Transverse colon (tissue), 4 donors: ENCODE results near the gene MID2. TPM values are rescaled to one million over a fixed set of nuclear protein-coding genes. Genes with fewer than 3 reads are reported as not detected.

ENCODE experiments used
- DNase-seq: peaks from one replicate; pipeline ENCODE4 v3.0.0-alpha.2; 2019
- H3K27ac ChIP-seq, 4 donors: fragments of 200-600 bp; sonication (generic); 2 replicates each; pipeline ENCODE4 v1.5.1; 2016 to 2018; ENCODE audit warnings: inconsistent platforms in 4 of 4
- H3K27me3 ChIP-seq: fragments of 200-600 bp; sonication (generic); 2 replicates; pipeline ENCODE4 v1.5.1; 2017; ENCODE audit warnings: inconsistent platforms
- H3K36me3 ChIP-seq, 4 donors: fragments of 200-600 bp; sonication (generic); 2 replicates each; pipeline ENCODE4 v1.5.1; 2017 to 2019; ENCODE audit warnings: inconsistent platforms in 4 of 4
- H3K4me1 ChIP-seq, 4 donors: fragments of 200-600 bp; sonication (generic); 2 replicates each; pipeline ENCODE4 v1.5.1; 2017 to 2020; ENCODE audit warnings: inconsistent platforms in 4 of 4
- H3K4me3 ChIP-seq, 4 donors: fragments of 200-600 bp; sonication (generic); 1 replicate in 1 of 4; 2 replicates in 3 of 4; pipeline versions ENCODE4 v1.5.1 to v1.6.1; 2017 to 2019; ENCODE audit warnings: inconsistent platforms in 4 of 4
- H3K9me3 ChIP-seq, 2 donors: fragments of 200-600 bp; sonication (generic); 2 replicates each; pipeline ENCODE4 v1.5.1; 2017 to 2019; ENCODE audit warnings: inconsistent platforms in 2 of 2
- CTCF ChIP-seq, 5 experiments: fragments of 200-600 bp in 3 of 5; fragments of 450-650 bp in 2 of 5; sonication (generic) in 3 of 5; IDR thresholded peaks; 1 replicate in 2 of 5; 2 replicates in 3 of 5; pipeline ENCODE4 v1.5.1; 2016 to 2017; ENCODE audit warnings: antibody characterized with exemption in 5 of 5, inconsistent platforms in 3 of 5, mild to moderate bottlenecking in 2 of 5, moderate library complexity in 1 of 5
- EP300 ChIP-seq: sonication (generic); formaldehyde crosslinking; IDR thresholded peaks from one replicate; pipeline ENCODE4 v1.6.1; 2017; ENCODE audit warnings: antibody characterized with exemption, low read depth
- POLR2A ChIP-seq: fragments of 450-650 bp; IDR thresholded peaks from one replicate; pipeline ENCODE4 v1.6.1; 2016; ENCODE audit warnings: antibody characterized with exemption, mild to moderate bottlenecking, moderate library complexity
- POLR2AphosphoS5 ChIP-seq, 3 donors: sonication (generic); formaldehyde crosslinking; IDR thresholded peaks; one replicate each; pipeline ENCODE4 v1.6.1; 2016; ENCODE audit warnings: antibody characterized with exemption in 3 of 3
- WGBS, 2 donors: methylation state at CpG; one replicate each; pipeline ENCODE4 v1.1.5; 2018; ENCODE audit warnings: low coverage in 1 of 2; 5-methylcytosine and 5-hydroxymethylcytosine counted together
- in situ Hi-C, 4 donors: fragments of 200-750 bp; cut with MboI; loops; one replicate each; pipeline versions ENCODE4 v1.15.0 to v1.15.1; 2017; ENCODE audit warnings: low sequenced_read_pairs in 3 of 4, low pct_ligation_motif_present in 1 of 4, low pct_unique_long_range_greater_than_20kb in 1 of 4
- intact Hi-C: fragments of 100-400 bp; cut with DNase I; formaldehyde crosslinking; loops from one replicate; pipeline ENCODE4 v1.15.1; 2023; ENCODE audit warnings: low total_unique reads
- small RNA-seq, 4 donors: library from RNA; depleted of rRNA; stranded (forward); fragments of <200 nt; gene quantifications; one replicate each; pipeline ENCODE3, GENCODE V24; 2016
- total RNA-seq, 4 donors: library from RNA; depleted of rRNA; stranded (reverse); fragments of >200 nt; gene quantifications; one replicate each; pipeline ENCODE4 v1.1.0, GENCODE V29; 2016

Gene MID2
- total RNA-seq, 4 donors from 2014 or later, result 4.6 to 76.6 (median 12.8) TPM

GRCh38 chrX:107970073-107970472, 144.4 kb downstream of the MID2 start:
- in situ Hi-C loops, result no loop called here
- 55 to 66% methylated on average over 2 of the region's 2 CpGs for WGBS, 2 donors

GRCh38 chrX:107971636-107972035, 146.0 kb downstream of the MID2 start:
- Histone ChIP-seq H3K9me3 (no peaks in the 10 kb centered on the region), H3K27ac (no peak overlapping the region), H3K36me3 (no peaks in the 10 kb centered on the region), H3K4me1 (no peaks in the 10 kb centered on the region), H3K27me3 (no peaks in the 10 kb centered on the region), H3K4me3 (no peak overlapping the region)
- in situ Hi-C loops (no loop called here), intact Hi-C loops (no loop called here)
- 86% methylated on average over 1 to 3 of the region's 3 CpGs for WGBS, 2 donors
- TF ChIP-seq POLR2AphosphoS5 (IDR thresholded peaks at IDR 0.05) (no peak), CTCF (IDR thresholded peaks at IDR 0.05) (no peak), POLR2A (no peak)
- DNase-seq, result no peak

More at GRCh38 chrX:107970073-107970472, 144.4 kb downstream of the MID2 start:
- no peak for DNase-seq
- intact Hi-C loops, result no loop called here
- no peak overlapping the region for H3K4me3 ChIP-seq
- H3K36me3 ChIP-seq, result no peaks in the 10 kb centered on the region
- H3K27ac ChIP-seq, result no peak overlapping the region
- no peaks in the 10 kb centered on the region for H3K27me3 ChIP-seq
- TF ChIP-seq EP300 (no peak), CTCF (IDR thresholded peaks at IDR 0.05) (no peak), POLR2AphosphoS5 (IDR thresholded peaks at IDR 0.05) (no peak), POLR2A (no peak)
- H3K4me1 ChIP-seq, result no peaks in the 10 kb centered on the region
- no peaks in the 10 kb centered on the region for H3K9me3 ChIP-seq

Small RNA genes within 50 kb of the gene (small RNA-seq; reads per million reads assigned to genes)
- gene RF00019, result 0 reads per million in 4 donors

Other genes starting within 250 kb of the MID2 start
- gene PRPS1, start 197.4 kb upstream of the MID2 start, total RNA-seq, result 10 to 100 TPM in 2 of 4 donors, 1 to 10 TPM in 2; 1.5 to 16.5 (median 12.4) TPM
- 100 to 1,000 TPM; 146 to 349 (median 202) TPM for gene TSC22D3, start 50.1 kb upstream of the MID2 start, total RNA-seq
- gene NCBP2L, start 48.1 kb upstream of the MID2 start, total RNA-seq, result not detected
- not detected for gene TEX13B, start 156.5 kb downstream of the MID2 start, total RNA-seq
- under 1 TPM in 2 of 4 donors, not detected in 2; 0.37 to 0.68 TPM for gene VSIG1, start 219.2 kb downstream of the MID2 start, total RNA-seq